OCI-LY7 (cell line): ENCODE measurements around the gene HTR5A. TPM values are rescaled to one million over a fixed set of nuclear protein-coding genes. Genes with fewer than 3 reads are reported as not detected.

Experiments used
- BruUV-seq: library from RNA; stranded (reverse); fragments of 400-500 nt; replicated peaks from 2 replicates; lab custom pipeline; 2021; lab: Mats Ljungman, UMichigan
- CTCF ChIA-PET: fragments of 300-600 bp; sonication (Branson Sonifier 250); formaldehyde crosslinking; loops from one replicate; lab custom pipeline; 2022; ENCODE audit warnings: antibody characterized with exemption; ENCODE audit not compliant: unreplicated experiment; lab: Charles Lee
- POLR2A ChIA-PET: fragments of 300-600 bp; sonication (Branson Sonifier 250); formaldehyde crosslinking; loops from one replicate; lab custom pipeline; 2022; ENCODE audit warnings: antibody characterized with exemption; lab: Charles Lee
- DNase-seq: peaks from one replicate; pipeline ENCODE4 v3.0.0-alpha.2; 2015; ENCODE audit warnings: low spot score
- H2AFZ ChIP-seq: fragments of 200-600 bp; sonication (generic), shearing (Covaris generic); 2 replicates; pipeline ENCODE4 v1.6.1; 2014; ENCODE audit warnings: mild to moderate bottlenecking, antibody characterized with exemption, low read length, moderate library complexity
- H3K27ac ChIP-seq: fragments of 200-600 bp; sonication (generic); 2 replicates; pipeline ENCODE4 v1.5.1; 2014; ENCODE audit warnings: mixed run types, low read depth, mild to moderate bottlenecking, moderate library complexity, low read length, inconsistent platforms; ENCODE audit not compliant: poor library complexity, severe bottlenecking
- H3K36me3 ChIP-seq: fragments of 200-600 bp; sonication (generic); 2 replicates; pipeline ENCODE4 v1.6.1; 2014; ENCODE audit warnings: mild to moderate bottlenecking, antibody characterized with exemption, low read length, moderate library complexity, mixed read lengths; ENCODE audit not compliant: insufficient read depth
- H3K4me1 ChIP-seq: fragments of 200-600 bp; sonication (generic); 2 replicates; pipeline ENCODE4 v1.5.1; 2014; ENCODE audit warnings: mild to moderate bottlenecking, low read length; ENCODE audit not compliant: insufficient read depth, poor library complexity, severe bottlenecking
- H3K4me2 ChIP-seq: fragments of 200-600 bp; sonication (generic); 2 replicates; pipeline ENCODE4 v1.6.1; 2014; ENCODE audit warnings: mild to moderate bottlenecking, low read length
- H3K4me3 ChIP-seq: fragments of 200-600 bp; sonication (generic); 2 replicates; pipeline ENCODE4 v1.5.1; 2014; ENCODE audit warnings: mild to moderate bottlenecking, low read depth, low read length; ENCODE audit not compliant: poor library complexity, severe bottlenecking
- H3K79me2 ChIP-seq: fragments of 200-600 bp; sonication (generic); 2 replicates; pipeline ENCODE4 v1.6.1; 2016; ENCODE audit warnings: low read depth, mild to moderate bottlenecking, low read length, moderate library complexity, mixed read lengths; ENCODE audit not compliant: insufficient read depth
- H3K9me2 ChIP-seq: fragments of 200-600 bp; sonication (generic); 2 replicates; pipeline ENCODE4 v1.6.1; 2016; ENCODE audit warnings: mild to moderate bottlenecking, low read length, mixed read lengths; ENCODE audit not compliant: insufficient read depth
- H3K9me3 ChIP-seq: fragments of 200-600 bp; sonication (generic); 2 replicates; pipeline ENCODE4 v1.6.1; 2014; ENCODE audit warnings: mild to moderate bottlenecking, mixed run types, low read length, mixed read lengths
- H4K20me1 ChIP-seq: fragments of 200-600 bp; sonication (generic); 2 replicates; pipeline ENCODE4 v1.6.1; 2014; ENCODE audit warnings: mild to moderate bottlenecking, antibody characterized with exemption, low read length, moderate library complexity, mixed read lengths; ENCODE audit not compliant: insufficient read depth
- EZH2phosphoT487 ChIP-seq: fragments of 200-600 bp; sonication (generic); IDR thresholded peaks from 2 replicates; pipeline ENCODE4 v1.6.1; 2018; ENCODE audit warnings: low read depth, borderline replicate concordance, mild to moderate bottlenecking, mixed run types, antibody characterized with exemption, low read length, moderate library complexity, mixed read lengths
- intact Hi-C: fragments of 100-400 bp; cut with micrococcal nuclease; formaldehyde crosslinking; loops from one replicate; pipeline ENCODE4 v1.10.0; 2022; ENCODE audit not compliant: unreplicated experiment
- total RNA-seq, 2 experiments: library from RNA; depleted of rRNA in 1 of 2; stranded (reverse); fragments of >200 nt in 1 of 2; shearing (Covaris generic) in 1 of 2; gene quantifications; 2 replicates each; pipeline ENCODE4 v1.2.3, GENCODE V29; 2014 to 2022
- TF ChIP-seq, protein P1 (sequence below): fragments of 200-600 bp; sonication (generic); conservative IDR thresholded peaks from 2 replicates; pipeline ENCODE4 v1.5.1; 2014; ENCODE audit warnings: mild to moderate bottlenecking, antibody characterized with exemption, low read length, moderate library complexity, mixed read lengths

Gene HTR5A
- total RNA-seq, 2 experiments from 2014 or later = not detected

DNA sequence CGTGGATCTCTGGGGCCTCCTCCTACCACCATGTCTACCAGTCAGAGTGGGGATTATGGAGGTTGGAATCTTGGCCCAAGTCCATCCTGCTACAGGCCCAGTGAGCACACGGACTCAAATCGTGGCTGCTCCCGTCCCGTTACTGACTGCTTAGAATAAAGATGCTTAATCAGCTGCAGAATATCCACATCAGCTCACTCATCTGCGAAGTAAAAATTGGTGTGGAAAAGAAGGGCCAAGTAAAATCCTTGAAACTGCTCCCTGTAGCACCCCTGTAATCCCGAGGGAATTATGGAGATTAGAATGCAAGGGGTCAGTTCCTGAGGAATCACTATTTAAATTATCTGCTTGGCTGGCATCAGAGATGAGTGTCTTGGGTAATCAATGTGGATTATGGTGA is 13.0 kb upstream of the HTR5A start:
- no peak overlapping the region for H3K27ac ChIP-seq
- H4K20me1 ChIP-seq = no peaks in the 10 kb centered on the region
- no peak for TF ChIP-seq EZH2phosphoT487
- TF ChIP-seq, protein P1, sequence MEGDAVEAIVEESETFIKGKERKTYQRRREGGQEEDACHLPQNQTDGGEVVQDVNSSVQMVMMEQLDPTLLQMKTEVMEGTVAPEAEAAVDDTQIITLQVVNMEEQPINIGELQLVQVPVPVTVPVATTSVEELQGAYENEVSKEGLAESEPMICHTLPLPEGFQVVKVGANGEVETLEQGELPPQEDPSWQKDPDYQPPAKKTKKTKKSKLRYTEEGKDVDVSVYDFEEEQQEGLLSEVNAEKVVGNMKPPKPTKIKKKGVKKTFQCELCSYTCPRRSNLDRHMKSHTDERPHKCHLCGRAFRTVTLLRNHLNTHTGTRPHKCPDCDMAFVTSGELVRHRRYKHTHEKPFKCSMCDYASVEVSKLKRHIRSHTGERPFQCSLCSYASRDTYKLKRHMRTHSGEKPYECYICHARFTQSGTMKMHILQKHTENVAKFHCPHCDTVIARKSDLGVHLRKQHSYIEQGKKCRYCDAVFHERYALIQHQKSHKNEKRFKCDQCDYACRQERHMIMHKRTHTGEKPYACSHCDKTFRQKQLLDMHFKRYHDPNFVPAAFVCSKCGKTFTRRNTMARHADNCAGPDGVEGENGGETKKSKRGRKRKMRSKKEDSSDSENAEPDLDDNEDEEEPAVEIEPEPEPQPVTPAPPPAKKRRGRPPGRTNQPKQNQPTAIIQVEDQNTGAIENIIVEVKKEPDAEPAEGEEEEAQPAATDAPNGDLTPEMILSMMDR = no peak
- H3K4me3 ChIP-seq = no peak overlapping the region
- intact Hi-C loops = no loop called here
- ChIA-PET CTCF (no interaction called here), POLR2A (no interaction called here)
- no peaks in the 10 kb centered on the region for H3K36me3 ChIP-seq
- H2AFZ ChIP-seq = no peak overlapping the region
- no peaks in the 10 kb centered on the region for H3K9me3 ChIP-seq
- H3K9me2 ChIP-seq = no peaks in the 10 kb centered on the region
- BruUV-seq = no TSS peak
- DNase-seq = no peak
- H3K79me2 ChIP-seq = no peaks in the 10 kb centered on the region
- H3K4me1 ChIP-seq = no peaks in the 10 kb centered on the region
- no peak overlapping the region for H3K4me2 ChIP-seq

- Histone ChIP-seq H3K4me3 (no peak overlapping the region), H3K9me2 (no peaks in the 10 kb centered on the region), H2AFZ (no peak overlapping the region), H3K4me2 (no peak overlapping the region), H3K27ac (no peak overlapping the region), H4K20me1 (no peaks in the 10 kb centered on the region), H3K4me1 (no peaks in the 10 kb centered on the region), H3K79me2 (no peaks in the 10 kb centered on the region), H3K36me3 (no peaks in the 10 kb centered on the region), H3K9me3 (no peaks in the 10 kb centered on the region)
- no peak for TF ChIP-seq EZH2phosphoT487
- ChIA-PET CTCF (no interaction called here), POLR2A (no interaction called here)
- intact Hi-C loops = no loop called here
- no peak for DNase-seq
- no TSS peak for BruUV-seq
Measured at GRCh38 chr7:155058896-155059295, 11.2 kb upstream of the HTR5A start.

- Histone ChIP-seq H3K27ac (no peak overlapping the region), H3K9me3 (no peaks in the 10 kb centered on the region), H3K79me2 (no peaks in the 10 kb centered on the region), H3K4me1 (no peaks in the 10 kb centered on the region), H2AFZ (no peak overlapping the region), H3K4me3 (no peak overlapping the region), H3K36me3 (no peaks in the 10 kb centered on the region), H4K20me1 (no peaks in the 10 kb centered on the region), H3K4me2 (no peak overlapping the region), H3K9me2 (no peaks in the 10 kb centered on the region)
- TF ChIP-seq EZH2phosphoT487 = no peak
- BruUV-seq = no TSS peak
- intact Hi-C loops = no loop called here
- ChIA-PET POLR2A (no interaction called here), CTCF (no interaction called here)
- DNase-seq = no peak
Measured at GRCh38 chr7:155059703-155060102, 10.4 kb upstream of the HTR5A start.

DNA sequence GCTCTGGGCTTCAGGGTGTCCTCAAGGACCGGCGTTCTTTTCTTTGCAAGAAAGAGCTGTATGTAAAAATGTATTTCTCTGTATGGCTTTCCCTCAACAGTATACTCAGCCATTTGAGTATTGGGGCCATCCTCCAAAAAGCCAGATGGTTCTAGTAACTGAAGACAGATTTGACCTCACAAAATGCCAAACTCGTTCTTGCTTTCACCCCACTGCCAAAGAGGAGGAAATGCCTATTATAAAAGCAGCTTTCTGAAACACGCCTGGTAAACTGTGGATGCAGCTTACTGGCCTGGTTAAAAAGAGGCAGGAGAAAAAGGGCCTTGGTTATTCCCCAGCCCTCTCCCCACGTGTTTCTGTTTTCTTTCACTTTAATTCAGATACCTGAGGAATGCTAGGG is 7.7 kb upstream of the HTR5A start:
- no peak overlapping the region for H3K4me2 ChIP-seq
- BruUV-seq = no TSS peak
- ChIA-PET CTCF (no interaction called here), POLR2A (no interaction called here)
- intact Hi-C loops = no loop called here
- no peak overlapping the region for H3K27ac ChIP-seq
- H3K79me2 ChIP-seq = no peaks in the 10 kb centered on the region
- DNase-seq = no peak
- no peaks in the 10 kb centered on the region for H3K9me3 ChIP-seq
- H2AFZ ChIP-seq = no peak overlapping the region
- H4K20me1 ChIP-seq = no peaks in the 10 kb centered on the region
- no peak overlapping the region for H3K4me3 ChIP-seq
- no peaks in the 10 kb centered on the region for H3K36me3 ChIP-seq
- H3K9me2 ChIP-seq = no peaks in the 10 kb centered on the region
- TF ChIP-seq, protein P1 = no peak
- no peak for TF ChIP-seq EZH2phosphoT487
- no peaks in the 10 kb centered on the region for H3K4me1 ChIP-seq
